Measurements from ENCODE around the gene SERINC2. TPM values are rescaled to one million over a fixed set of nuclear protein-coding genes. Genes with fewer than 3 reads are reported as not detected.

Gene SERINC2
- total and polyA plus RNA-seq, 4 donors = 4.9 to 66.4 (median 38.7) TPM

- no peak overlapping the region for H3K4me3 ChIP-seq (ENCODE audit: low read depth in 1 of 3, low read length in 3 of 3)
- H3K9ac ChIP-seq (ENCODE audit: low read depth in 1 of 2, low read length in 2 of 2) = no peak overlapping the region
- no peaks in the 10 kb centered on the region for H3K9me3 ChIP-seq (ENCODE audit: control insufficient read depth in 4 of 4, low read length in 3 of 4)
- TF ChIP-seq, protein P1, sequence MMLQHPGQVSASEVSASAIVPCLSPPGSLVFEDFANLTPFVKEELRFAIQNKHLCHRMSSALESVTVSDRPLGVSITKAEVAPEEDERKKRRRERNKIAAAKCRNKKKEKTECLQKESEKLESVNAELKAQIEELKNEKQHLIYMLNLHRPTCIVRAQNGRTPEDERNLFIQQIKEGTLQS (IDR thresholded peaks at IDR 0.05) = no peak
- TF ChIP-seq SP1 (IDR thresholded peaks at IDR 0.05) (no peak), HNF4A (conservative IDR thresholded peaks at IDR 0.05) (no peak), NR2F2 (IDR thresholded peaks at IDR 0.05) (no peak), JUND (IDR thresholded peaks at IDR 0.05) (no peak)
- H3K4me1 ChIP-seq (ENCODE audit: control insufficient read depth in 4 of 4, insufficient read depth in 4 of 4, low read length in 3 of 4) = peaks cover 3 to 16% (median 7%) of the 10 kb centered on the region in 4 donors
- no peaks in the 10 kb centered on the region for H3K27me3 ChIP-seq (ENCODE audit: control insufficient read depth in 4 of 4, insufficient read depth in 4 of 4, low read length in 3 of 4)
- 86% methylated on average over 3 of the region's 3 CpGs for WGBS
- no peaks in the 10 kb centered on the region for H3K36me3 ChIP-seq (ENCODE audit: control insufficient read depth in 4 of 4, insufficient read depth in 3 of 4, low read depth in 1 of 4, low read length in 3 of 4)
- H3K27ac ChIP-seq (ENCODE audit: low read depth in 1 of 2, low read length in 2 of 2) = no peak overlapping the region
- DNase-seq (ENCODE audit: low spot score) = no peak
These were observed 28.1 kb downstream of the SERINC2 start for GRCh38 chr1:31441073-31441472.

GRCh38 chr1:31441558-31441957 is 28.5 kb downstream of the SERINC2 start:
- no peak overlapping the region for H3K4me3 ChIP-seq (ENCODE audit: low read depth in 1 of 3, low read length in 3 of 3)
- H3K36me3 ChIP-seq (ENCODE audit: control insufficient read depth in 4 of 4, insufficient read depth in 3 of 4, low read depth in 1 of 4, low read length in 3 of 4) = no peaks in the 10 kb centered on the region
- no peaks in the 10 kb centered on the region for H3K9me3 ChIP-seq (ENCODE audit: control insufficient read depth in 4 of 4, low read length in 3 of 4)
- peaks cover 3 to 16% (median 7%) of the 10 kb centered on the region in 4 donors for H3K4me1 ChIP-seq (ENCODE audit: control insufficient read depth in 4 of 4, insufficient read depth in 4 of 4, low read length in 3 of 4)
- 88% methylated on average over 4 of the region's 4 CpGs for WGBS
- DNase-seq (ENCODE audit: low spot score) = no peak
- H3K27me3 ChIP-seq (ENCODE audit: control insufficient read depth in 4 of 4, insufficient read depth in 4 of 4, low read length in 3 of 4) = no peaks in the 10 kb centered on the region
- H3K9ac ChIP-seq (ENCODE audit: low read depth in 1 of 2, low read length in 2 of 2) = no peak overlapping the region
- no peak overlapping the region for H3K27ac ChIP-seq (ENCODE audit: low read depth in 1 of 2, low read length in 2 of 2)
- TF ChIP-seq HNF4A (conservative IDR thresholded peaks at IDR 0.05) (no peak), TAF1 (conservative IDR thresholded peaks at IDR 0.05) (no peak), FOXA2 (IDR thresholded peaks at IDR 0.05) (no peak), SP1 (IDR thresholded peaks at IDR 0.05) (no peak), RXRA (IDR thresholded peaks at IDR 0.05) (no peak), CTCF (IDR thresholded peaks at IDR 0.05; ENCODE audit: low read depth, low read length, missing input control) (no peak), ZBTB33 (IDR thresholded peaks at IDR 0.05) (no peak), FOXA1 (IDR thresholded peaks at IDR 0.05) (no peak), GABPA (IDR thresholded peaks at IDR 0.05 in 1 of 2, conservative IDR thresholded peaks at IDR 0.05 in 1 of 2) (no peak), RAD21 (IDR thresholded peaks at IDR 0.05) (no peak), REST (IDR thresholded peaks at IDR 0.05) (no peak), EGR1 (IDR thresholded peaks at IDR 0.05; ENCODE audit: low read depth in 2 of 2) (no peak), NR2F2 (IDR thresholded peaks at IDR 0.05) (no peak), YY1 (IDR thresholded peaks at IDR 0.05) (no peak), JUND (IDR thresholded peaks at IDR 0.05) (no peak), HNF4G (IDR thresholded peaks at IDR 0.05) (no peak)
- TF ChIP-seq, protein P1 (IDR thresholded peaks at IDR 0.05) = no peak
- TF ChIP-seq, protein P2, sequence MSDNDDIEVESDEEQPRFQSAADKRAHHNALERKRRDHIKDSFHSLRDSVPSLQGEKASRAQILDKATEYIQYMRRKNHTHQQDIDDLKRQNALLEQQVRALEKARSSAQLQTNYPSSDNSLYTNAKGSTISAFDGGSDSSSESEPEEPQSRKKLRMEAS (IDR thresholded peaks at IDR 0.05) = no peak

Measured in liver (tissue), 9 donors.